HEK293T (cell line): ENCODE measurements around the gene MARCKS.

Experiments
- ARNT ChIP-seq: fragments of 450-650 bp; IDR thresholded peaks from 2 replicates; pipeline ENCODE4 v1.6.1; 2017; ENCODE audit warnings: mild to moderate bottlenecking
- BHLHE40 ChIP-seq: fragments of 450-650 bp; IDR thresholded peaks from 2 replicates; pipeline ENCODE4 v1.6.1; 2016; ENCODE audit warnings: mild to moderate bottlenecking, moderate library complexity, borderline replicate concordance
- FOXA1 ChIP-seq: fragments of 450-650 bp; IDR thresholded peaks from 2 replicates; pipeline ENCODE4 v1.6.1; 2016; ENCODE audit warnings: mild to moderate bottlenecking
- FOXK2 ChIP-seq: fragments of 450-650 bp; IDR thresholded peaks from 2 replicates; pipeline ENCODE4 v1.6.1; 2016; ENCODE audit warnings: mild to moderate bottlenecking
- FOXM1 ChIP-seq: fragments of 450-650 bp; IDR thresholded peaks from 2 replicates; pipeline ENCODE4 v1.6.1; 2017; ENCODE audit warnings: mild to moderate bottlenecking, borderline replicate concordance
- HDGF ChIP-seq: fragments of 450-650 bp; IDR thresholded peaks from 2 replicates; pipeline ENCODE4 v1.6.1; 2017; ENCODE audit warnings: antibody characterized with exemption, borderline replicate concordance
- LEF1 ChIP-seq: fragments of 450-650 bp; IDR thresholded peaks from 2 replicates; pipeline ENCODE4 v1.6.1; 2017; ENCODE audit warnings: mild to moderate bottlenecking, borderline replicate concordance
- PKNOX1 ChIP-seq: fragments of 450-650 bp; IDR thresholded peaks from 2 replicates; pipeline ENCODE4 v1.6.1; 2016
- SP1 ChIP-seq: fragments of 450-650 bp; IDR thresholded peaks from 2 replicates; pipeline ENCODE4 v1.6.1; 2017
- SUZ12 ChIP-seq: fragments of 450-650 bp; IDR thresholded peaks from 2 replicates; pipeline ENCODE4 v1.6.1; 2016; ENCODE audit warnings: mild to moderate bottlenecking
- TARDBP ChIP-seq: fragments of 450-650 bp; IDR thresholded peaks from 2 replicates; pipeline ENCODE4 v1.6.1; 2016
- ZNF384 ChIP-seq: fragments of 450-650 bp; IDR thresholded peaks from 2 replicates; pipeline ENCODE4 v1.6.1; 2016

DNA sequence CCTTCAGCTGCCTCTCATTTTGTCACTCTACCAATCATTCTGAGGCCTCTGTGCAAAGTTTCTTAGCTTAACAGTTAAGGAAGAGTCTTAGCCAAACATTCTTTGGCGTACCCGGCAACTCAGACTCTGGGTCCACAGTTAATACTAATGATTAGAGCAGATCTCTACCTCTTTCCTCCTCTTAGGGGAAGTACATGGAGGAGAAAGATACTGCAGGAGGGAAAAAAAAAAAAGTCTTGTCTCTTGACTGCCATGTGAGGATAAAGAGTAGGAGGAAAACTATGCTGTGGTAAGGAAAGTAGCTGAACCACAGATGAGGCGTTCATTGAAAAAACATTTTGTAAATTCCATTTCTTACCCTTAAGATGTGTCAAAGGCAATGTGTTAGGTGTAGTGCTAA is 44.0 kb upstream of the MARCKS start:
- no peak for TF ChIP-seq LEF1
- no peak for TF ChIP-seq PKNOX1
- no peak for TF ChIP-seq HDGF
- no peak for TF ChIP-seq SUZ12
- no peak for TF ChIP-seq ARNT
- no peak for TF ChIP-seq FOXA1
- TF ChIP-seq ZNF384: no peak
- no peak for TF ChIP-seq FOXM1
- no peak for TF ChIP-seq BHLHE40
- no peak for TF ChIP-seq FOXK2
- no peak for TF ChIP-seq SP1
- no peak for TF ChIP-seq TARDBP
